HepG2 (cell line): Measurements from ENCODE around the gene OS9. TPM values are rescaled to one million over a fixed set of nuclear protein-coding genes. Genes with fewer than 3 reads are reported as not detected.
A peak's percentile ranks its signal among the peaks of the same experiment; 100 is the strongest.

Experiments
- ARNT2 ChIP-seq: sonication (generic); formaldehyde crosslinking; IDR thresholded peaks from 2 replicates; pipeline ENCODE4 v1.8.0; 2022; ENCODE audit warnings: mild to moderate bottlenecking, low read depth, missing genetic modification reagents, moderate library complexity
- ATAD3A ChIP-seq: sonication (generic); formaldehyde crosslinking; IDR thresholded peaks from 2 replicates; pipeline ENCODE4 v1.4.0; 2020; ENCODE audit warnings: missing genetic modification reagents
- ATF6 ChIP-seq: sonication (generic); formaldehyde crosslinking; conservative IDR thresholded peaks from 2 replicates; pipeline ENCODE4 v1.4.0; 2020; ENCODE audit warnings: missing genetic modification reagents
- FOSL1 ChIP-seq: sonication (generic); formaldehyde crosslinking; IDR thresholded peaks from 2 replicates; pipeline ENCODE4 v1.9.0; 2021; ENCODE audit warnings: missing genetic modification reagents, borderline replicate concordance
- HNF4G ChIP-seq, 2 experiments: sonication (generic) in 1 of 2; formaldehyde crosslinking in 1 of 2; IDR thresholded peaks; 2 replicates each; pipeline versions ENCODE4 v1.4.0 to v1.6.1; 2011 to 2020; ENCODE audit warnings: borderline replicate concordance in 2 of 2, low read depth in 2 of 2, mild to moderate bottlenecking in 2 of 2, low read length in 1 of 2, missing genetic modification reagents in 1 of 2, moderate library complexity in 1 of 2
- MTA1 ChIP-seq: sonication (generic); formaldehyde crosslinking; IDR thresholded peaks from 2 replicates; pipeline ENCODE4 v1.4.0; 2020; ENCODE audit warnings: missing genetic modification reagents, mild to moderate bottlenecking, borderline replicate concordance
- MXD4 ChIP-seq: IDR thresholded peaks from 2 replicates; pipeline ENCODE4 v1.6.1; 2016; ENCODE audit warnings: mild to moderate bottlenecking, missing biosample characterization, missing genetic modification reagents
- PAWR ChIP-seq: sonication (generic); formaldehyde crosslinking; IDR thresholded peaks from 2 replicates; pipeline ENCODE4 v1.4.0; 2020; ENCODE audit warnings: missing genetic modification reagents, mild to moderate bottlenecking, borderline replicate concordance
- SP1 ChIP-seq, 2 experiments: fragments of 450-650 bp in 1 of 2; sonication (generic) in 1 of 2; formaldehyde crosslinking in 1 of 2; IDR thresholded peaks; 2 replicates each; pipeline versions ENCODE4 v1.4.0 to v1.6.1; 2016 to 2020; ENCODE audit warnings: missing genetic modification reagents in 1 of 2
- XRCC5 ChIP-seq: fragments of 200-400 bp; formaldehyde crosslinking; optimal IDR thresholded peaks from 2 replicates; pipeline ENCODE3; 2017; ENCODE audit warnings: mild to moderate bottlenecking, low read length
- ZBTB37 ChIP-seq: sonication (generic); formaldehyde crosslinking; IDR thresholded peaks from 2 replicates; pipeline ENCODE4 v1.4.0; 2020; ENCODE audit warnings: mild to moderate bottlenecking, missing genetic modification reagents
- ZFYVE20 ChIP-seq: sonication (generic); formaldehyde crosslinking; IDR thresholded peaks from 2 replicates; pipeline ENCODE4 v1.8.0; 2023; ENCODE audit warnings: low read depth, mild to moderate bottlenecking, moderate library complexity, missing genetic modification reagents, borderline replicate concordance
- ZNF546 ChIP-seq: sonication (generic); formaldehyde crosslinking; conservative IDR thresholded peaks from 2 replicates; pipeline ENCODE4 v1.8.1; 2023; ENCODE audit warnings: mild to moderate bottlenecking, missing genetic modification reagents
- ZNF605 ChIP-seq: sonication (generic); formaldehyde crosslinking; IDR thresholded peaks from 2 replicates; pipeline ENCODE4 v1.8.0; 2022; ENCODE audit warnings: mild to moderate bottlenecking, missing genetic modification reagents
- ZNF607 ChIP-seq: sonication (generic); formaldehyde crosslinking; IDR thresholded peaks from 2 replicates; pipeline ENCODE4 v1.5.1; 2020; ENCODE audit warnings: missing genetic modification reagents, mild to moderate bottlenecking, borderline replicate concordance
- ZNF674 ChIP-seq: sonication (generic); formaldehyde crosslinking; IDR thresholded peaks from 2 replicates; pipeline ENCODE4 v1.5.0; 2020; ENCODE audit warnings: low read depth, mild to moderate bottlenecking, missing genetic modification reagents
- polyA plus RNA-seq, 8 experiments: library from polyadenylated mRNA; depleted of rRNA in 3 of 8; stranded (reverse) in 7 of 8; unstranded in 1 of 8; fragments of >200 nt; fragmentation: Illumina TruSeq in 4 of 8; extraction: Trizol in 4 of 8; gene quantifications; 2 replicates each; pipeline versions ENCODE4 v1.2.1 to v1.2.3, GENCODE V29; 2011 to 2016; ENCODE audit warnings: low read depth in 4 of 8, missing spikeins in 1 of 8, mixed read lengths in 1 of 8; ENCODE audit not compliant: insufficient read depth in 1 of 8
- total RNA-seq, 5 experiments: library from RNA; depleted of rRNA; stranded (reverse); fragments of >200 nt; fragmentation: Illumina TruSeq; extraction: Trizol; gene quantifications; 2 replicates each; pipeline ENCODE4 v1.2.3, GENCODE V29; 2016; ENCODE audit warnings: low read depth in 1 of 5
- TF ChIP-seq, protein P1 (sequence below): sonication (generic); formaldehyde crosslinking; IDR thresholded peaks from 2 replicates; pipeline ENCODE4 v1.5.1; 2020; ENCODE audit warnings: missing genetic modification reagents, mild to moderate bottlenecking, borderline replicate concordance
- TF ChIP-seq, protein P2 (sequence below): sonication (generic); formaldehyde crosslinking; IDR thresholded peaks from 2 replicates; pipeline ENCODE4 v1.5.1; 2020; ENCODE audit warnings: missing genetic modification reagents, mild to moderate bottlenecking, borderline replicate concordance
- TF ChIP-seq, protein P3 (sequence below): sonication (generic); formaldehyde crosslinking; IDR thresholded peaks from 2 replicates; pipeline ENCODE4 v1.4.0; 2020; ENCODE audit warnings: missing genetic modification reagents

Gene OS9
- total and polyA plus RNA-seq, 2 of the 13 experiments (the other 11 are each of a cell fraction or from before 2014, with no cell fraction given) = 156 to 206 TPM

DNA sequence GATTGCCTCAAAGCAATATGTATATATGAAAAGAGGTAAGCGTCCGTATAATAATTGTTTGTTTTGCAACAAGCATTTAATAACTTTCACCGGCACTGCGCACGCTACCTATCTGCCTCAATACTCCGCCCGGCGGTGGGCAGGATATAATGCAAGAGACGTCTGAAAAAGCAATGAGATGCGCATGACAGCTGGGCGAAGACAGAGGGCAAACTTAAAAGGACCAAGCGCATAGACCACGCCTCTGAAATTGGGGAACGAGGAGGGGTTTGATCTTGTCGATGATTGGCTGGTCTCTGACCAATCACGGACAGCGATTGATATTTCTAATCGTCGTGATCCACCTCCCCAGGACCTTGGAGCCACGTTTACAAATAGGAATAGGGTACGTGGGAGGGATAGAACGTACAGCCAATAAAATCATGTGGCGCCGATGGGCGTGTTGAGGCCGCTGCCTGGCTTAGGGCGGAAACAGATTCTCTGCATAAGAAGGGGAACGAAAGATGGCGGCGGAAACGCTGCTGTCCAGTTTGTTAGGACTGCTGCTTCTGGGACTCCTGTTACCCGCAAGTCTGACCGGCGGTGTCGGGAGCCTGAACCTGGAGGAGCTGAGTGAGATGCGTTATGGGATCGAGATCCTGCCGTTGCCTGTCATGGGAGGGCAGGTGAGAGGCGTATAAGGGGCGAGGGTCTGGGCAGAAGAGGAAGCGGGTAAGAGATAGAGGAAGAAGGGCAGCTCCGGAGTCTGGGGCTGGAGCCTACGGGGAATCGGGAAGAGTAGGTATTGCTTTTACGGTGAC lies at the start of gene OS9 (continued):
- TF ChIP-seq, protein P1, sequence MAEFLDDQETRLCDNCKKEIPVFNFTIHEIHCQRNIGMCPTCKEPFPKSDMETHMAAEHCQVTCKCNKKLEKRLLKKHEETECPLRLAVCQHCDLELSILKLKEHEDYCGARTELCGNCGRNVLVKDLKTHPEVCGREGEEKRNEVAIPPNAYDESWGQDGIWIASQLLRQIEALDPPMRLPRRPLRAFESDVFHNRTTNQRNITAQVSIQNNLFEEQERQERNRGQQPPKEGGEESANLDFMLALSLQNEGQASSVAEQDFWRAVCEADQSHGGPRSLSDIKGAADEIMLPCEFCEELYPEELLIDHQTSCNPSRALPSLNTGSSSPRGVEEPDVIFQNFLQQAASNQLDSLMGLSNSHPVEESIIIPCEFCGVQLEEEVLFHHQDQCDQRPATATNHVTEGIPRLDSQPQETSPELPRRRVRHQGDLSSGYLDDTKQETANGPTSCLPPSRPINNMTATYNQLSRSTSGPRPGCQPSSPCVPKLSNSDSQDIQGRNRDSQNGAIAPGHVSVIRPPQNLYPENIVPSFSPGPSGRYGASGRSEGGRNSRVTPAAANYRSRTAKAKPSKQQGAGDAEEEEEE (CRISPR knock-in tag) = no peak
- TF ChIP-seq MXD4 (CRISPR knock-in tag) (peak; percentile 70; the same call in 1 of the 2 replicates), HNF4G (IDR thresholded peaks at IDR 0.05; ENCODE audit: borderline replicate concordance, low read depth, low read length) (no peak), HNF4G (CRISPR knock-in tag; IDR thresholded peaks at IDR 0.05; ENCODE audit: borderline replicate concordance, low read depth) (no peak), ATF6 (CRISPR knock-in tag) (no peak), MTA1 (CRISPR knock-in tag) (no peak), ZFYVE20 (CRISPR knock-in tag) (no peak), XRCC5 (peak; percentile 76), ARNT2 (CRISPR knock-in tag) (peak; percentile 46; the same call in 1 of the 2 replicates), ZNF674 (CRISPR knock-in tag) (no peak), FOSL1 (CRISPR knock-in tag) (no peak), ZBTB37 (no peak), ZNF607 (CRISPR knock-in tag) (peak; percentile 39; the same call in 1 of the 2 replicates), PAWR (CRISPR knock-in tag) (no peak), SP1 (IDR thresholded peaks at IDR 0.05) (no peak), SP1 (CRISPR knock-in tag; IDR thresholded peaks at IDR 0.05) (peak; percentile 92), ZNF605 (CRISPR knock-in tag) (no peak; the same call in 1 of the 2 replicates), ATAD3A (no peak), ZNF546 (CRISPR knock-in tag) (no peak)
- TF ChIP-seq, protein P2, sequence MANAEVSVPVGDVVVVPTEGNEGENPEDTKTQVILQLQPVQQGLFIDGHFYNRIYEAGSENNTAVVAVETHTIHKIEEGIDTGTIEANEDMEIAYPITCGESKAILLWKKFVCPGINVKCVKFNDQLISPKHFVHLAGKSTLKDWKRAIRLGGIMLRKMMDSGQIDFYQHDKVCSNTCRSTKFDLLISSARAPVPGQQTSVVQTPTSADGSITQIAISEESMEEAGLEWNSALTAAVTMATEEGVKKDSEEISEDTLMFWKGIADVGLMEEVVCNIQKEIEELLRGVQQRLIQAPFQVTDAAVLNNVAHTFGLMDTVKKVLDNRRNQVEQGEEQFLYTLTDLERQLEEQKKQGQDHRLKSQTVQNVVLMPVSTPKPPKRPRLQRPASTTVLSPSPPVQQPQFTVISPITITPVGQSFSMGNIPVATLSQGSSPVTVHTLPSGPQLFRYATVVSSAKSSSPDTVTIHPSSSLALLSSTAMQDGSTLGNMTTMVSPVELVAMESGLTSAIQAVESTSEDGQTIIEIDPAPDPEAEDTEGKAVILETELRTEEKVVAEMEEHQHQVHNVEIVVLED = peak; percentile 94
- TF ChIP-seq, protein P3, sequence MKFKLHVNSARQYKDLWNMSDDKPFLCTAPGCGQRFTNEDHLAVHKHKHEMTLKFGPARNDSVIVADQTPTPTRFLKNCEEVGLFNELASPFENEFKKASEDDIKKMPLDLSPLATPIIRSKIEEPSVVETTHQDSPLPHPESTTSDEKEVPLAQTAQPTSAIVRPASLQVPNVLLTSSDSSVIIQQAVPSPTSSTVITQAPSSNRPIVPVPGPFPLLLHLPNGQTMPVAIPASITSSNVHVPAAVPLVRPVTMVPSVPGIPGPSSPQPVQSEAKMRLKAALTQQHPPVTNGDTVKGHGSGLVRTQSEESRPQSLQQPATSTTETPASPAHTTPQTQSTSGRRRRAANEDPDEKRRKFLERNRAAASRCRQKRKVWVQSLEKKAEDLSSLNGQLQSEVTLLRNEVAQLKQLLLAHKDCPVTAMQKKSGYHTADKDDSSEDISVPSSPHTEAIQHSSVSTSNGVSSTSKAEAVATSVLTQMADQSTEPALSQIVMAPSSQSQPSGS (CRISPR knock-in tag) = no peak
